GM21619 (cell line): ENCODE results near the gene PCBP3.

Experiments used
- ATAC-seq: cut with Tn5 transposase; IDR thresholded peaks from one replicate; pipeline ENCODE4 v1.9.1; 2021; ENCODE audit not compliant: unreplicated experiment

Gene PCBP3

DNA sequence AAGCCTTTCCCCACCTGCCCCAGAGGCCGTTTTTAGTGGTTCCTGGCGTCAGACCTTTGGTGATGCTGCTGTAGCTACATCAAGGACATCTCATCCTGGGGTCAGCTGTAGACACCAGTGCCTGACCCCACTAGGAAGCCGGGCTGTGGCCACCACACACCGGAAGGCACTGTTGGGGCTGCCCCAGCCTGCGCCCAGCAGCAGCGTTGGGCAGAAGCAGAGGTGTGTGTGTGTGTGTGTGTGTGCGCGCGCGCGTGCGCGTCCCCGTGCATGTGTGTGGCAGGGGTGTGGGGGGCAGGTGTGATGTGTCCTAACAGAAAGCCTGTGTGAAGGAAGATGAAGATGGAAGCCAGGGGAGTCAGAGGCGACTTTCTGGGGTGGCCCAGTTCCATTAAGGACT lies 276.1 kb downstream of the PCBP3 start:
- no peak for ATAC-seq

DNA sequence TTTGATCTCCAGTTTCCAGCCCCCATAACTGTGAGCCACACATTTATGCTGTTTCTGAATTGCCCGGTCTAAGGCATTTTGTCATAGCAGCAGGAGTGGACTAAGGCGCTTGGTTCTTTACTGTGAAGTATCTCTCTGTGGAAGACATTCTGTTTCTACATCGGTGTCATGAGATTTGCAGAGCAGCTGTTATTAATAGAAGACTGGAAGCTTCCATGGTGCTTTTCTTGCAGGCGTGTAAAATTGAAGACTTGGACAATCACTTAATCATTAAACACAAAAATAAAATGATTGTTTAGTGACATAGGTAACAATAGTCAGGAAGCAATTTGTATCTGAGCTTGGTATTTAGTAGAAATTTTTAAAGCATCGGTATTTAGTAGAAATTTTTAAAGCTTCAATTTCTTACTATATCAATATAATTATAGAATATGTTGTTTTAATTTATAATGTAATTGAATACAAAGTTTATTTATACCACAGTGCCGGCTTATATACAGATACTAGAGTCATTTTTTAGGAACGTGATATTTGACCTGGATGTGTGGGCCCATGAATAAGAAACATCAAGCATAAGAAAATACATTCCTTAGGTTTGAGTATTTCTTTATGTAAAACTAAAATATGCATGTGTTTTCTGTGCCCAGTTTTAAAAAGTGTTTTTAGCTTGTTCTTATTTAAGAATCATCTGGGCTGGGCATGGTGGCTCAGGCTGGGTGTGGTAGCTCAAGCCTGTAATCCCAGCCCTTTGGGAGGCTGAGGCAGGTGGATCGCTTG lies 277.5 kb downstream of the PCBP3 start:
- no peak for ATAC-seq

DNA sequence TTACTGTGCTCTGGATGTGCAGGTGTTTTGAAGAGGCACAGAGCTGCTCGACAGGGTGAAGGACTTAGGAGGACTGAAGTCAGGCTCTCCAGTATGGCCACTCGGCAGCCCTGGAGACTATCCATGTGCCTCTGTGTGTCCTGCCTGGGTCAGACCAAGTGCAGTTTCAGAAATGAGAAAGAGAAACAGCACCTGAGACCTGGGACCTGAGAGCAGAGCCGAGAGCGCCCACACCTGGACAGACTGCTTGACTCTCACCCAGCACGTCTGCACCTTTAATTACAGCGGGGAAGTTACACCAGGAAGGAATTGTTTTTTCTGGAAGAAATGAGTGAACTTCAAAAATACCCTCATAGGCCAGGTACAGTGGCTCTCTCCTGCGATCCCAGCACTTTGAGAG lies 278.4 kb downstream of the PCBP3 start:
- ATAC-seq: no peak

DNA sequence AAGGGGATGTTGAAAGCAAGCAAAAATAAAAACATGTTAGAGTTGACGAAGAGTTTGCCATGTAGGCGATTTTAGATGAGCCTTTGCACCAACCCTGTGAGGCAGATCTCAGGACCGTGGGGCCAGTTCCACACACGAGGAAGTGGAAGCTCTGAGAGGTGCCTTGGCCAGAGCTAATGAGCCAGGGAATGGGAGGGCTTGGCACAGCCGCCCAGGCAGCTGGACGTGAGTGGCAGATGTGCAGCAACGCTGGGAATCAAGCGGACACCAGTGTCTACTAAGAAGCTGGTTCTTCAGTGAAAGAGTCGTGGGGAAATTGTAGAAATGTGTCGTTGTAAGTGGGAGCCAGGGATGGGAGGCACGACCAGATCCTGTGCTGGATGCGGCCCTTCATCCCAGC lies 279.1 kb downstream of the PCBP3 start:
- no peak for ATAC-seq

DNA sequence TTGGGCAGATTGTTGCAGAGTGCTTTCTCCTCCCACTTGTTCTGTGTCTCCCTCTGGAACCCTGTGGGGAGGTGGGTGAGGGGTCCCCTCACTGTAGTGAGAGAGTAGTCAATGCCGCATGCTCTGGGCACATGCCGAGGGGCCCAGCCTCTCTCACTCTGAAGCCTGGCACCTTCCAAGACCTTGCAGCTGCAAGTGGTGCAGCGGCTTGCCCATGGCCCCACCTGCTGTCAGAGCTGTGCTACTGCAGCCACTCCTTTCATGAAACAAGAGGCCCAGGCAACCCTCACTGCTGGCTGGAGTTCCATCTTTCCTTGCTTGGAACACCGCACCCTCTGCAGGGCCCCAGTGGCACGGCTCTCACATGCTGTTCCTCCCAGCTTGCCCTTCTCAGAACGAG lies 279.6 kb downstream of the PCBP3 start:
- no peak for ATAC-seq

DNA sequence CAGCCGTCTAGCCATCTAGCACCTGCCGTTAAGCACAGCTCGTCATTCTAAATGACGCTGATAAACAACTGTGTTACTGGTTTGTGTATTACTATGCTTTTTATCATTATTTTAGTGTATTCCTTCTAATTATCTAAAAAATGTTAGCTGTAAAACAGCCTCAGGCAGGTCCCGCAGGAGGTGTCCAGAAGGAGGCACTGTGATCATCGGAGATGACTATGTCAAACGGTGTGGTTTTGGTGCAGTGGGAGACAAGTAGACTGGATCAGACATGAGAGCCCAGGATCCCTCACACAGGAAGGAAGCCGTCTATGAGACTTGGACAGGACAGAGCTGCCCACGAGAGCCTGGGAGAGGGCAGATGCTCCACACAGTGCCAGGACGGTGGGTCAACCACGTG lies 282.8 kb downstream of the PCBP3 start:
- ATAC-seq: no peak

DNA sequence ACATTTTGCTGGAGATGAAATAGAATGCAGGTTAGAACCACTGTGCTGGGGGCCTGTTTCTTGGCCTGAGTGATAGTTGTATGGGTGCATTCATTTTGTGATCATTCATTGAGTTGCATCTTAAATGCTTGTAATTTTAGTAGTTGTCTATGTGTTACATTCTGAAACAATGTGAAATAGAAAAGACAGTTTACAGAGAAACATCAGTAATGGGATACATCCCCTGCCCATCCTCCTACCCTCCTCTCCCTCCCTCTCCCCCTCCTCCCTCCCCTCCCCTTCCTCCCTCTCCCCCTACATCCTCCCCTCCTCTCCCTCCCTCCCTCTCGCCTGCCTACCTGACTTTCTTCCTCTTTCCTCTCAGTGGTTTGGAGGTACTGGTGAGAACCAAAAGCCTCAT lies 283.5 kb downstream of the PCBP3 start:
- no peak for ATAC-seq

DNA sequence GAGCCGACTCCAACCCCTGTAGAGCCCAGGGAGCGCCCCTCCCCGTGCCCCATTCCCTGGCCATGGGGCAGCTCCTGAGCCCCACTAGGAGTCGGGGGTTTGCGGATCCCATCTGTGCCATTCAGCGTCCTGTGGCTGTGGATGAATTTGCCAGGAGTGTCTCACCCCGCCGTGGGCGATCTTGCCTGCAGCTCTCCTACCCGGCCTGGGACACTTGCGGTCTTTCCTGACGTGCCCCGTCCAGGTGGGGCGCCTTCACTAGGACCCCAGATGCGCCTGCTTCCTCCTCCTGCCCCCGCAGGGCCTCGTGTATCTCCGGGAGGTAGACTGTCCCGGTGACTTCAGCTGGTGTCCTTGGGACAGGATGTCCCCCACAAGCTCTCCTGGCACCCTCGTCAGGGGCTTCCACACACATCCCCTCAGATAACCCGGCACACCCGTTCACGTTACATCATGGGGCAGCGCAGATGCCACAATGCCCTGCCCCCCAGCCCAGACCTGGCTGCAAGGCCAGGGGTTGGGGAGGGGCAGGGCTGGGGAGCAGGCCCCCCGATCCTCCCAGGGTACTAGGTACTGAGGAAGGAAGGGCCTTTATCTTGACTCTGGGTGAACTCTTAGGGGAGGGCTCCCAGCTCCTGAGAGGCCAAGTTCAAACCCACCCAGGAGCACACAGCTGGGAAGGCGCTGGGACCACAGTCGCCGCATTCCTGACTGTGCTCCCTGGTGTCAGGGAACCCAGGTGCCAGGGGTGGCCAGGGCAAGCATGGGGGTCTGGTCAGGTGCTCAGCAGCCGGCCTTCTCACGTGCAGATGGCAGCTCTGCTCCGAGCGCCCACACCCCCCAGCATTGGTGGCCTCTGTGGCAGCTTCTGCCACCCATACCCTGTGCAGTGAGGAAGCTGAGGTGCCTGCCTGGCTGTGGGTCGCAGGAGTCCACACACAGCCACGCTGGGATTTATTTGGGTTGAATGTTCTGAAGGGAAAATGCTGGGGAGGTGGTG lies 284.6 kb downstream of the PCBP3 start:
- ATAC-seq: no peak

DNA sequence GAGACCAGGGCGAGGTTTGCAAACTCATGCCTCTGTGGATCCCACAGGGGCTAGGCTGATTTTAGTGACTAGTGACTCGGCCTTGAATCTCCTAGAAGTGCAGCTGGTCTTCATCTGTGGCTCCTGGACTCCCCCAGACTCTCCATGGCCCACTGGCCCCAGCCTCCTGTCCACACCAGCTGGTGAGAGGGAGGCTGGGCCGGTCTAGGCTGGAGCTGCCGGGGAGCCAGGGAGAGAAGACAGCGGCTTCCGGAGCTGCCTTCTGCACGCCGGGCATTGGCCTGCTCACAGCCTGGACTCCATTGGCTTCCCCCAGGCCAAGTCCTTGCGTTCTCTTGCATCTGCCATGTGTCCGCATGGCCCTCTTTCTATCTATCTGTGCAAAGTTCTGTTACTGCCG lies 285.9 kb downstream of the PCBP3 start:
- no peak for ATAC-seq

DNA sequence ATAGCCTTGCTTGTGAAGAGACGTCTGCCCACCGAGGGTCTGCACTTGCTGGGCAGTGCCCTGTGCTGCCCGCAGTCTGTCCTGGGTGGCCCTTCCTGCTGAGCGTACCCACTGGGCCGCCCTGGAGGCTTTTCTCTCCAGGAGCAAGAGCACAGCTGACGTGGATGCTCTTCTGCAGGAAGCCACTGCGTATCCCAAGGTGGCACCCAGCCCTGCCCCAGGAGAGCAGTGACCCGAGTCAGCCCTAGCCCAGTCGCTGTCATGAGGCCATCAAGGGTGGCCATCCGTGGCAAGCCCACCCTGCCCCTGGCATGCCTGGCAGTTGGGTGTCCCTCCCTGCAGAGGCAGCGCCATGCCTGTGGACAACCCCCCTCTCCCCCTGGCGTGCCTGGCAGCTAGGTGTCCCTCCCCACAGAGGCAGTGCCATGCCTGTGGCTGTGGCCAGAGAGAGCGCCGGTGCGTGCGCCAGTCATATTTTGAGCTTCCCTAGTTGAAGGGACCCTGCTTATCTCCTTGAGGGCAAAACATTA lies 286.8 kb downstream of the PCBP3 start:
- no peak for ATAC-seq

DNA sequence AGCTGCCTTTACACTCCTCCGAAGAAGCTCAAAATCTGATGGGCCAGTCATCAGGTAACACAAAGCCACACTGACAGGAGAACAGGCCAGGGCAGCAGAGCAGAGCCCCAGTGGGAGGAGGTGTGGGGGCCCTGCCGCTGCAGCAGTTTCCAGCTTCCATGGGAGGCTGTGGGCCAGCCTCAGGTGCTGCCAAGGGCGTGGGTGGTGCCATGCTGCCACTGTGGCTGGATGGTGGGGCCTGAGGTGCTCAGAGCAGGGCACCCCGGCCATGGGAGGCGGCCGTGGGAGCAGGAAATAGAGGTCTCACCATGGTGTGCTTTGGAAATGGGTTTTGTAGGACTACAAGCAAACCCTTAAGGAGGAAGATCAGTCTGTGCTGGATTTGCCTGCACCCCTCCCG lies 287.3 kb downstream of the PCBP3 start:
- ATAC-seq: no peak

DNA sequence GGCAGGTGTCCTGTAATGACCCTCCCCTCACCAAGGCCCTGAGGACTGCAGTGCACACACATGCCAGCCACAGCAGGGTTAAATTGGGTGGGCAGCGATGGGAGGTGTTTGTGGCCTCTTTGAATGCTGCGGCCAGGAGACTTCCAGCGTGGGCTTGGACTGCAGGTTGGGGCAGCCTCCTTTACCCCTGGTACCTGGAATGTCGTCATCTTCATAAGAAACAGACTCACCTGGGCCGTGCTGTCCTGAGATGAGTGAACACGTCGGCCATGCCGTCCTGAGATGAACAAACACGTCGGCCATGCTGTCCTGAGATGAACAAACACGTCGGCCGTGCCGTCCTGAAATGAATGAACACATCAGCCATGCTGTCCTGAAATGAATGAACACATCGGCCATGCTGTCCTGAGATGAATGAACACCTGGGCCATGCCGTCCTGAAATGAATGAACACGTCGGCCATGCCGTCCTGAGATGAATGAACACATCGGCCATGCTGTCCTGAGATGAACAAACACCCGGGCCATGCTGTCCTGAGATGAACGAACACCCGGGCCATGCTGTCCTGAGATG lies 288.0 kb downstream of the PCBP3 start:
- no peak for ATAC-seq

DNA sequence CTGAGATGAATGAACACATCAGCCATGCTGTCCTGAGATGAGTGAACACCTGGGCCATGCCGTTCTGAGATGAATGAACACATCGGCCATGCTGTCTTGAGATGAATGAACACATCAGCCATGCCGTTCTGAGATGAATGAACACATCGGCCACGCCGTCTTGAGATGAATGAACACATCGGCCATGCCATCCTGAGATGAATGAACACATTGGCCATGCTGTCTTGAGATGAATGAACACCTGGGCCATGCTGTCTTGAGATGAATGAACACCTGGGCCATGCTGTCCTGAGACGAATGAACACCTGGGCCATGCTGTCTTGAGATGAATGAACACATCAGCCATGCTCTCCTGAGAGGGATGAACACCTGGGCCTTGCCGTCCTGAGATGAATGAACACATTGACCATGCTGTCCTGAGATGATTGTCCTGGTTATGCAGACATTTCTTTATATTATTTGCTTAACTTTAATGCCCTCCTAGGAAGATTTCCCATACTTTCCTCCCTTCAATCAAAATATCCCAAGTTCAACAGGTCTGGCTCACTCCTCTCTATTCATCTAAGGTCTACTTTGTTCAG lies 289.5 kb downstream of the PCBP3 start:
- no peak for ATAC-seq

DNA sequence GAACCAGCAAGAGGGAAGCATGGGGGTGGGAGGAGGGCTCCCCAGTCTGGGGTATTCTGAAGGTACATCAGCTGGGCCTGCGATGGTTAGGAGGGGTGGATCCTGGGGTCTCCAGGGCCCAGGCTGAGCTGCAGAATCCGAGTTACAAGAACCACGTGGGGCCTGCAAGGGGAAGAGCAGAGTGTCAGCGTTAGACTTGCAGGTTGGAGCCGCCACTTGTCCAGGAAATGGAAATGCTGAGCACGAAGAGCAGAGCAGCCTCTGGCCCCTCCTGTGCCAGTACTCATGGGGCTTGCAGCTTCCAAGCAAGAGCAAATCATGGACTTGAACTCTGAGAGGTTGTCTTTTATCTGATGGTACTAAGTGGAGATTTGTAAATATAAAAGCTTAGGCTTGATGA lies 290.6 kb downstream of the PCBP3 start:
- ATAC-seq: no peak

DNA sequence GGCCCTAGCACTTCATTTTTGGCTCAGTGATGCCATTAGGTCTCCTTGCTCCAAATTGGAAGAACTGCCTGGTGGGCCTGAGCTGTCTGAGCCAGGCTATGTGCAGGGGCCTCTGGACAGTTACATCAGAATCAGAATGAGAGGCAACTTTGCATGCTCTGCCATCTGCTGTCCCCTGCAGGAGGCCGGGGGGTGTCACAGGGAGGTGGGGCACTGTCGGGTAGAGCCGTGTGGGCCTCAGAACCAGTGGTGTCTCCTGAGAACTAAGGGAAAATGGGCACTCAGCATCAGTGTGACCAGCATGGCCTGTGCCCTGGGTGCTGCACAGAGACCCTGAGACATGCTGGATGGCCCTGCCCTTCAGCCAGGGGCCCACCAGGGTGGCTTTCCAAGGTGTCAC lies 291.0 kb downstream of the PCBP3 start:
- ATAC-seq: no peak

DNA sequence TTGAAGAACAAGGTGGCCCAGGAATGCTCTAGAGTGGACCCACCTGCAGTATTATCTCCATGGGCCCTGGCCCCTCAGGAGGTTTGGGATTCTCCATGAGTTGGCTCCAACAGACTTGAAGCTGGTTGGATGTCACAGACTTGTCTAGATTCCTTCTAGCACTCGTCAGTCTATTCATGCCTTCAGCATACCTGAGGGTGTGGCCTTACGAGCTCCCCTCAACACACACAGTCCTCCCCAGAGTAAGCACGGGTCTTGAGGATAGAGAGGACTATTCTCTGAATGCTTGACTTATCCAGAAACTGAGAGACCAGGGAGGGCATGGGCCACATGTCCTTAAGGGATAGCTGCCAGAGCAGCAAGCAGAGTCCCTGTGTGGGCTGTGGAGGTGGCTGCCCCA lies 292.1 kb downstream of the PCBP3 start:
- ATAC-seq: no peak

DNA sequence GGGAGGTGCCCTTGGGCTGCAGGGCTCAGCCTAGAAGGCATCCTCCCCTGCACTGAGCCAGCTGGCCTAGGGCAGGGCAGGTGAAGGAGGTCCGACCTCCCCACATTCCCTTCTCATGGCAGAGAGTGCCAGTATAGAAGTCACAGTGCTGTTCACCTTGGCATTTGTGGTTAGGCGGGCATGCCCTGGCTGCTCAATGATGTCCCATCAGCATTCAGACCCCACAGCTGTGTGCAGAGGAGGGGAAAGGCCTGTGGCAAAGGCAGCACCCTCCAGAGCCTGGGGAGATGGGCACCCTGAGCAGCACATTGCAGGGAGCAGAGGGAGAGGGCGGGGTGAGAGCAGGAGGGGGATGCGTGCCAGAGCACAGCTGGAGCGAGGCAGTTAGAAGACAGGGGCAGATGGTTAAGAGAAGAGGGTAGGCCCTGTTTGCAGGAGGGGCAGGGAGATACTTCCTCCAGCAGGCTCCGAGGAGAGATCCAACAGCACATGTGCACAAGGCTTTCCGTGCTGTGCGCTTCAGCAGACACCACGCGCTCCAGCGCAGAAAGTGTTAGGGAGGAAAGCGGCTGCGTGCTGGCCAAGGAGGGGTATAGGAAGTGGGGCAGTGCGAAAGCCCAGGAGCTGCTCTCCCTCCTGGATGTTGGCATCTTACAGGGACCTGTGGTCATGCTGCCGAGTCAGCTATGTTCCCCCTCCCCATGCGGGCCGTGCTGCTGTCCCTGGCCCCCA lies 294.4 kb downstream of the PCBP3 start:
- ATAC-seq: no peak

DNA sequence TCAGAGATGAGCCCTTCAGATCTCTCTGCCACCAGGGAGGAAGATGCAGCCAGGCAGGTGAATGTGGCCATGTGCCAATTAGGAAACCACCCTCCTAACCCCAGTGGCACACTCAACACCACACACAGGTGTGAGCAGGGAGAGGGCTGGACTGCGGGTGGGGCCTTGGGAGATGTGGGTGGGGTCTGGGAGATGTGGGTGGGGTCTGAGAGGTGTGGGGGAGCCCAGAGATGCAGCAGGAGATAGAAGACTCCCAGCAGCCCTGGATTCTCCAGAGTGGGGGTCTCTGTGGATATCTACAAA lies 294.9 kb downstream of the PCBP3 start:
- ATAC-seq: no peak

DNA sequence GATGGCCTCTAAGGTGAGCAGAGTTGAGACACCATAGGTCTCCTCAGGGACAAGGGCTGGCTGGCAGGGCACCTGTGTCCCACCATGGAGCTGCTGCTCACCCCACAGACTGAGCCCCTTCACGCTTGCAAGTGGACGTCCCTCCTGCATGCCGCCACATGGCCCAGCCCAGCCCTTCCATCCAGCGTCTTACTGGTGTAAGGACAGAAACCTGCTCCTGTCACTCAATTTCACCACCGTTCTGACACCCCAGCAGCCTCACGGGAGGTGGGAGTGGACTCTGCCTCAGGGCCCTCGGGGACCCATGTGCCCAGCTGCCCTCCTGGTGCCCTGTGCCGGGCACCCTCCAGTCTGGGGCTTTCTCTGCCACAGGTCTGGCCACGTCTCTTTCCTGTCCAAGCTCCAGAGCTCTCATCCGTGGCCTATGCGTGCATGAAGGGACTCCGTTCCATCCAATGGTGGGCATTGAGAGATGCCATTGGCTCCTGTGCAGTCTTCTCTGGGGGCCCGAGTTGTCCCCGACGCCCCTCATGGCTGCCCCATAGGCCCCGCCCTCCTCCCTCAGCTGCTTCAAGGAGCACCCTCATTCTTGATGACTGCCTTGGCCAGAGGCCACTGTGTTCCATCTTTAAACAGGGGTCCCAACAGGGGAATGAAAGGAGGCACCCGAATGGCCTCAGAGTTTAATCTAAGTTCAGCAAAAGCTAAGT lies 295.4 kb downstream of the PCBP3 start:
- ATAC-seq: no peak

DNA sequence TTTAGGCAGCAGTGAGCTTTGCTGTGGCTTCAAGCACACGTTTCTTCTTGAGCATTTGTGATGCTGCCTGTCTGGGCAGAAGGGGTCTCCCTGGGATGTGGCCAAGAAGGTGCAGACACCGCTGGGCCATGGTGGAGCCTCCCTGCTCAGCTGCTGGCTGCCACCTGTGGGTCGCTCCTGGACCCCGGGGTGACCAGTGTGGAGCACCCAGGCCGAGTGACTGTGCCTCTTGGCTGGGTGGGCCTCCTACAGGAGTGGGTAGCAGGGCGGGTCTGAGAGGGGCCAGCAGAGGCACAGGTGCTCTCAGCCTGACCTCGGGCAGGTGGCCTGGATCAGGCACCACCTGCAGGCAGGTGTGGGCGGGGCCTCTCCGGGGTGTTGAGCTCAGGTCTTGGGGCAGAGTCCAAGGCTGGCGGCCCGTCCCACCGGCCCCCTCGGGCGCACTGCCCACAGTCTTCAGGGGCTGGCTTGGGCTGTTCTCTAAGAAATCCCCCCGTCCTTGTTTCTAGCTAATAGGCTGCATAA lies 296.1 kb downstream of the PCBP3 start:
- ATAC-seq: no peak
